BJ (cell line): ENCODE measurements around the gene ATP7B. TPM values are rescaled to one million over a fixed set of nuclear protein-coding genes. Genes with fewer than 3 reads are reported as not detected.

Experiments
- CTCF ChIA-PET: fragments of 350-600 bp; formaldehyde crosslinking; extraction: SDS; loops from one replicate; lab custom pipeline; 2021; ENCODE audit warnings: antibody characterized with exemption, inconsistent platforms; lab: Yijun Ruan, JAX
- POLR2A ChIA-PET: fragments of 300-600 bp; sonication (Branson Sonifier 250); formaldehyde crosslinking; extraction: SDS; loops from one replicate; lab custom pipeline; 2021; ENCODE audit warnings: antibody characterized with exemption; lab: Charles Lee
- DNase-seq: peaks from one replicate; pipeline ENCODE4 v3.0.0-alpha.2; 2011; ENCODE audit warnings: low read depth
- H3K27me3 ChIP-seq: 2 replicates; pipeline ENCODE4 v1.6.0; 2011; ENCODE audit warnings: low read length; ENCODE audit not compliant: control insufficient read depth, insufficient read depth
- H3K36me3 ChIP-seq: 2 replicates; pipeline ENCODE4 v1.5.1; 2011; ENCODE audit warnings: low read length; ENCODE audit not compliant: control insufficient read depth, insufficient read depth
- H3K4me3 ChIP-seq: 2 replicates; pipeline ENCODE4 v1.5.1; 2011; ENCODE audit warnings: low read depth, mild to moderate bottlenecking, control low read depth, low read length
- CTCF ChIP-seq: IDR thresholded peaks from 2 replicates; pipeline ENCODE4 v1.5.1; 2011; ENCODE audit warnings: low read depth, mild to moderate bottlenecking, control low read depth, inconsistent platforms, low read length, moderate library complexity; ENCODE audit not compliant: insufficient read depth
- polyA plus RNA-seq: library from polyadenylated mRNA; depleted of rRNA; stranded (reverse); fragments of >200 nt; gene quantifications from 2 replicates; pipeline ENCODE4 v1.2.3, GENCODE V29; 2011

The ATP7B gene
- polyA plus RNA-seq, 1 experiment, result 2.5 TPM

DNA sequence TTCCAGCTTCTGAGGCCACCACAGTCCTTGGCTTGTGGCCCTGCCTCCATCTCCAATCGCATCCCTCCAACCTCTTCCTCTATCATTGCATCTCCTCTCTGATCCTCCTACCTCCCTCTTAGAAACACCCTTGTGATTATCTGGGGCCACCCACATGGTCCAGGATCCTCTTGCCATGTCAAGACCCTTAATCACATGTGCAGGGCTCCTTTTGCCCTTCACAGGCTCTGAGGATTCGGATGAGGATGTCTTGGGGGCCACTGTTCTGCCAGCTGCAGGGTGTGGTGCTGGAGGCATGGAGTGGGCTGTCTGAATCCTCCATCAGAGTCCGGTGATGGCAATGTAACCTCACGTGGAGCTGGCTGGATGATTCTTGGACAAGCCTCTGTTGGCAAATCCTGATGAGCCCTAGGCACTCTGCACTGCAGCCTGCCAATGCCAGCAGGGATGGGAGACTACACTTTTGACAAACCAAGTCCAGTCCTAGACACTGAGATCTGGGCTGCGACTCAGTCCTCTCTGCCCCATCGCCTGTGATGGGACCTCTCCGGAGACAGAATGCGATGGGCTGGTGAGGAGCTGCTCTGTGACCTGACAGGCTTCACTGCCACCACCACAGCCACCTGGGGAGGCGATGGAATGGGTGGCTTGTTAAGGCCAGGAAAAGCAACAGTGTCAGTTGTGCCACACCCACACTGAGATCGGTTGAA lies 88.3 kb downstream of the ATP7B start:
- no peaks in the 10 kb centered on the region for H3K27me3 ChIP-seq
- H3K4me3 ChIP-seq, result no peak overlapping the region
- H3K36me3 ChIP-seq, result no peaks in the 10 kb centered on the region
- ChIA-PET CTCF (interaction anchor here (0.7 to 1.4 kb wide), 3 partner anchors 10 to 70 kb away, joined by 3 read pairs; no protein-coding TSS in a partner anchor), POLR2A (no interaction called here)
- DNase-seq, result no peak
- TF ChIP-seq CTCF, result no peak

- DNase-seq, result no peak
- no peak for TF ChIP-seq CTCF
- no peaks in the 10 kb centered on the region for H3K27me3 ChIP-seq
- ChIA-PET POLR2A (no interaction called here), CTCF (interaction anchor here (0.7 to 1.4 kb wide), 2 partner anchors 9 to 26 kb away, joined by 3 read pairs; no protein-coding TSS in a partner anchor)
- no peaks in the 10 kb centered on the region for H3K36me3 ChIP-seq
- no peak overlapping the region for H3K4me3 ChIP-seq
Measured at GRCh38 chr13:51921790-51922740, 89.2 kb downstream of the ATP7B start.

GRCh38 chr13:51920786-51921185 lies 90.5 kb downstream of the ATP7B start:
- Histone ChIP-seq H3K4me3 (no peak overlapping the region), H3K36me3 (no peaks in the 10 kb centered on the region), H3K27me3 (no peaks in the 10 kb centered on the region; the same call in 1 of the 2 replicates)
- ChIA-PET CTCF (no interaction called here), POLR2A (no interaction called here)
- no peak for TF ChIP-seq CTCF
- no peak for DNase-seq

GRCh38 chr13:51920267-51920666 lies 91.0 kb downstream of the ATP7B start:
- no peak for TF ChIP-seq CTCF
- Histone ChIP-seq H3K4me3 (no peak overlapping the region), H3K27me3 (no peaks in the 10 kb centered on the region; the same call in 1 of the 2 replicates), H3K36me3 (no peaks in the 10 kb centered on the region)
- ChIA-PET POLR2A (no interaction called here), CTCF (no interaction called here)
- no peak for DNase-seq

DNA sequence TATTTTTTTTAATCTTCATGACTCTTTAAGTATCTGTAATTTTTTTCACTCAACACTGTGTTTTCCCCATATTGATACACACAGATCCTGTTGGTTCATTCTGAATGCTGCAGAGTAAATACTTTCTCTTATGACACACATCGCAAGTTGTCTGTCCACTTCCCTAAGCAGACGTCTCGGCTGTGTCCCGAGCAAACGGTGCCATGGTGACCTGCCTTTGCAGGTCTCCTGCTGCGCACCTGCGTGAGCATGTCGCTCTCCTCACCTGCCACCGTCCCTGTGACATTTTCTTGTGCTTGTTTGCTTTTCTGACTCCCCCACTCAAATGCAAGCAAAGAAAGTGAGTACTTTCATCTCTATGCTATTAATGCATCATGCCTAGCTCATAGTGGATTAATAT lies 91.7 kb downstream of the ATP7B start:
- CTCF ChIA-PET, result no interaction called here
- POLR2A ChIA-PET, result no interaction called here
- no peak for DNase-seq
- no peak for TF ChIP-seq CTCF
- no peaks in the 10 kb centered on the region; the same call in 1 of the 2 replicates for H3K27me3 ChIP-seq
- H3K36me3 ChIP-seq, result no peaks in the 10 kb centered on the region
- H3K4me3 ChIP-seq, result no peak overlapping the region
